HEK293 (cell line): Measurements from ENCODE around the gene FNDC5.

Experiments
- CTCF ChIA-PET: fragments of 350-600 bp; formaldehyde crosslinking; extraction: SDS; loops from one replicate; lab custom pipeline; 2021; ENCODE audit warnings: antibody characterized with exemption; lab: Yijun Ruan, JAX
- POLR2A ChIA-PET: fragments of 300-600 bp; formaldehyde crosslinking; extraction: SDS; loops from one replicate; lab custom pipeline; 2020; ENCODE audit warnings: antibody characterized with exemption, inconsistent platforms; lab: Yijun Ruan, JAX
- H3K27ac ChIP-seq: fragments of 200-500 bp; sonication (Bioruptor generic); 2 replicates; pipeline ENCODE4 v1.5.1; 2014; ENCODE audit warnings: low read depth, low read length, control low read depth, inconsistent platforms; ENCODE audit errors: extremely low read depth
- H3K36me3 ChIP-seq, 2 experiments: fragments of 200-500 bp in 1 of 2; sonication (Bioruptor generic) in 1 of 2; 1 replicate in 1 of 2; 2 replicates in 1 of 2; pipeline ENCODE4 v1.5.1; 2014 to 2017; ENCODE audit warnings: inconsistent platforms in 2 of 2, low read length in 2 of 2; ENCODE audit not compliant: control insufficient read depth in 2 of 2, insufficient read depth in 1 of 2
- H3K4me1 ChIP-seq: fragments of 200-500 bp; sonication (Bioruptor generic); 2 replicates; pipeline ENCODE4 v1.5.1; 2014; ENCODE audit warnings: mild to moderate bottlenecking, low read length, inconsistent platforms; ENCODE audit not compliant: control insufficient read depth, insufficient read depth
- H3K4me3 ChIP-seq: 2 replicates; pipeline ENCODE4 v1.5.1; 2011; ENCODE audit warnings: low read depth, mild to moderate bottlenecking, control low read depth, low read length, moderate library complexity
- H3K9me3 ChIP-seq: fragments of 200-500 bp; sonication (Bioruptor generic); 2 replicates; pipeline ENCODE4 v1.5.1; 2014; ENCODE audit warnings: low read depth, low read length, inconsistent platforms; ENCODE audit not compliant: control insufficient read depth, insufficient read depth
- BCL11A ChIP-seq: fragments of 450-650 bp; formaldehyde crosslinking; IDR thresholded peaks from 2 replicates; pipeline ENCODE4 v1.5.1; 2016; ENCODE audit warnings: low read depth, missing biosample characterization, missing genetic modification characterization
- EGR2 ChIP-seq: fragments of 450-650 bp; formaldehyde crosslinking; IDR thresholded peaks from 2 replicates; pipeline ENCODE4 v1.5.1; 2016; ENCODE audit warnings: low read depth, missing biosample characterization, missing genetic modification characterization
- KLF1 ChIP-seq: fragments of 450-650 bp; formaldehyde crosslinking; IDR thresholded peaks from 2 replicates; pipeline ENCODE4 v1.5.1; 2016; ENCODE audit warnings: missing biosample characterization, missing genetic modification characterization
- ZNF24 ChIP-seq: fragments of 450-650 bp; formaldehyde crosslinking; IDR thresholded peaks from 2 replicates; pipeline ENCODE4 v1.5.1; 2016; ENCODE audit warnings: missing biosample characterization, missing genetic modification characterization
- ZNF302 ChIP-seq: fragments of 450-650 bp; formaldehyde crosslinking; IDR thresholded peaks from 2 replicates; pipeline ENCODE4 v1.5.1; 2016; ENCODE audit warnings: missing biosample characterization, missing genetic modification characterization, low read depth
- ZNF394 ChIP-seq: fragments of 450-650 bp; formaldehyde crosslinking; IDR thresholded peaks from 2 replicates; pipeline ENCODE4 v1.5.1; 2016; ENCODE audit warnings: missing biosample characterization, missing genetic modification characterization, mild to moderate bottlenecking, moderate library complexity, borderline replicate concordance
- ZNF513 ChIP-seq: fragments of 450-650 bp; IDR thresholded peaks from 2 replicates; pipeline ENCODE4 v1.5.1; 2018; ENCODE audit warnings: missing biosample characterization, missing genetic modification characterization
- ZNF558 ChIP-seq: fragments of 450-650 bp; formaldehyde crosslinking; IDR thresholded peaks from 2 replicates; pipeline ENCODE4 v1.5.1; 2016; ENCODE audit warnings: missing biosample characterization, missing genetic modification characterization
- ZNF624 ChIP-seq: fragments of 450-650 bp; formaldehyde crosslinking; IDR thresholded peaks from 2 replicates; pipeline ENCODE4 v1.5.1; 2017; ENCODE audit warnings: missing biosample characterization, missing genetic modification characterization
- TF ChIP-seq, protein P1 (sequence below): fragments of 450-650 bp; formaldehyde crosslinking; IDR thresholded peaks from 2 replicates; pipeline ENCODE4 v1.5.1; 2016; ENCODE audit warnings: missing biosample characterization, missing genetic modification characterization
- TF ChIP-seq, protein P2 (sequence below): fragments of 450-650 bp; formaldehyde crosslinking; IDR thresholded peaks from 2 replicates; pipeline ENCODE4 v1.5.1; 2016; ENCODE audit warnings: missing biosample characterization, missing genetic modification characterization, low read depth

The FNDC5 gene

GRCh38 chr1:32864375-32865019, 6.2 kb downstream of the FNDC5 start:
- H3K9me3 ChIP-seq = no peaks in the 10 kb centered on the region
- peaks cover 0 to 61% of the 10 kb centered on the region in 2 experiments; a peak in 1 of 3 replicates for H3K36me3 ChIP-seq
- H3K4me1 ChIP-seq = no peaks in the 10 kb centered on the region
- ChIA-PET CTCF (interaction anchor here (0.7 to 2.0 kb wide), 2 partner anchors 8 to 1295 kb away, joined by 5 to 6 read pairs; no protein-coding TSS in a partner anchor), POLR2A (no interaction called here)
- H3K27ac ChIP-seq = no peak overlapping the region
- TF ChIP-seq KLF1 (tag by site-specific recombination) (no peak), EGR2 (tag by site-specific recombination) (no peak), BCL11A (tag by site-specific recombination) (no peak)
- TF ChIP-seq, protein P1, sequence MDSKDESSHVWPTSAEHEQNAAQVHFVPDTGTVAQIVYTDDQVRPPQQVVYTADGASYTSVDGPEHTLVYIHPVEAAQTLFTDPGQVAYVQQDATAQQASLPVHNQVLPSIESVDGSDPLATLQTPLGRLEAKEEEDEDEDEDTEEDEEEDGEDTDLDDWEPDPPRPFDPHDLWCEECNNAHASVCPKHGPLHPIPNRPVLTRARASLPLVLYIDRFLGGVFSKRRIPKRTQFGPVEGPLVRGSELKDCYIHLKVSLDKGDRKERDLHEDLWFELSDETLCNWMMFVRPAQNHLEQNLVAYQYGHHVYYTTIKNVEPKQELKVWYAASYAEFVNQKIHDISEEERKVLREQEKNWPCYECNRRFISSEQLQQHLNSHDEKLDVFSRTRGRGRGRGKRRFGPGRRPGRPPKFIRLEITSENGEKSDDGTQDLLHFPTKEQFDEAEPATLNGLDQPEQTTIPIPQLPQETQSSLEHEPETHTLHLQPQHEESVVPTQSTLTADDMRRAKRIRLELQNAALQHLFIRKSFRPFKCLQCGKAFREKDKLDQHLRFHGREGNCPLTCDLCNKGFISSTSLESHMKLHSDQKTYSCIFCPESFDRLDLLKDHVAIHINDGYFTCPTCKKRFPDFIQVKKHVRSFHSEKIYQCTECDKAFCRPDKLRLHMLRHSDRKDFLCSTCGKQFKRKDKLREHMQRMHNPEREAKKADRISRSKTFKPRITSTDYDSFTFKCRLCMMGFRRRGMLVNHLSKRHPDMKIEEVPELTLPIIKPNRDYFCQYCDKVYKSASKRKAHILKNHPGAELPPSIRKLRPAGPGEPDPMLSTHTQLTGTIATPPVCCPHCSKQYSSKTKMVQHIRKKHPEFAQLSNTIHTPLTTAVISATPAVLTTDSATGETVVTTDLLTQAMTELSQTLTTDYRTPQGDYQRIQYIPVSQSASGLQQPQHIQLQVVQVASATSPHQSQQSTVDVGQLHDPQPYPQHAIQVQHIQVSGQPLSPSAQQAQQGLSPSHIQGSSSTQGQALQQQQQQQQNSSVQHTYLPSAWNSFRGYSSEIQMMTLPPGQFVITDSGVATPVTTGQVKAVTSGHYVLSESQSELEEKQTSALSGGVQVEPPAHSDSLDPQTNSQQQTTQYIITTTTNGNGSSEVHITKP (tag by site-specific recombination) = peak; percentile 92
- TF ChIP-seq, protein P2, sequence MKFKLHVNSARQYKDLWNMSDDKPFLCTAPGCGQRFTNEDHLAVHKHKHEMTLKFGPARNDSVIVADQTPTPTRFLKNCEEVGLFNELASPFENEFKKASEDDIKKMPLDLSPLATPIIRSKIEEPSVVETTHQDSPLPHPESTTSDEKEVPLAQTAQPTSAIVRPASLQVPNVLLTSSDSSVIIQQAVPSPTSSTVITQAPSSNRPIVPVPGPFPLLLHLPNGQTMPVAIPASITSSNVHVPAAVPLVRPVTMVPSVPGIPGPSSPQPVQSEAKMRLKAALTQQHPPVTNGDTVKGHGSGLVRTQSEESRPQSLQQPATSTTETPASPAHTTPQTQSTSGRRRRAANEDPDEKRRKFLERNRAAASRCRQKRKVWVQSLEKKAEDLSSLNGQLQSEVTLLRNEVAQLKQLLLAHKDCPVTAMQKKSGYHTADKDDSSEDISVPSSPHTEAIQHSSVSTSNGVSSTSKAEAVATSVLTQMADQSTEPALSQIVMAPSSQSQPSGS (tag by site-specific recombination) = peak; percentile 60
- no peak overlapping the region for H3K4me3 ChIP-seq

GRCh38 chr1:32863881-32864245, 6.8 kb downstream of the FNDC5 start:
- Histone ChIP-seq H3K27ac (no peak overlapping the region), H3K4me1 (no peaks in the 10 kb centered on the region), H3K4me3 (no peak overlapping the region), H3K36me3 (peaks cover 0 to 67% of the 10 kb centered on the region in 2 experiments; a peak in 1 of 3 replicates), H3K9me3 (no peaks in the 10 kb centered on the region)
- CTCF ChIA-PET = interaction anchor here (0.8 to 2.0 kb wide), 3 partner anchors 9 to 35 kb away, joined by 3 to 6 read pairs (median 4); no protein-coding TSS in a partner anchor
- TF ChIP-seq ZNF24 = no peak
- no peak for TF ChIP-seq ZNF624 (tag by site-specific recombination)
- no peak for TF ChIP-seq ZNF394 (tag by site-specific recombination)
- no peak for TF ChIP-seq ZNF302 (tag by site-specific recombination)
- TF ChIP-seq, all 188 proteins: peak for 0
- POLR2A ChIA-PET = no interaction called here

DNA sequence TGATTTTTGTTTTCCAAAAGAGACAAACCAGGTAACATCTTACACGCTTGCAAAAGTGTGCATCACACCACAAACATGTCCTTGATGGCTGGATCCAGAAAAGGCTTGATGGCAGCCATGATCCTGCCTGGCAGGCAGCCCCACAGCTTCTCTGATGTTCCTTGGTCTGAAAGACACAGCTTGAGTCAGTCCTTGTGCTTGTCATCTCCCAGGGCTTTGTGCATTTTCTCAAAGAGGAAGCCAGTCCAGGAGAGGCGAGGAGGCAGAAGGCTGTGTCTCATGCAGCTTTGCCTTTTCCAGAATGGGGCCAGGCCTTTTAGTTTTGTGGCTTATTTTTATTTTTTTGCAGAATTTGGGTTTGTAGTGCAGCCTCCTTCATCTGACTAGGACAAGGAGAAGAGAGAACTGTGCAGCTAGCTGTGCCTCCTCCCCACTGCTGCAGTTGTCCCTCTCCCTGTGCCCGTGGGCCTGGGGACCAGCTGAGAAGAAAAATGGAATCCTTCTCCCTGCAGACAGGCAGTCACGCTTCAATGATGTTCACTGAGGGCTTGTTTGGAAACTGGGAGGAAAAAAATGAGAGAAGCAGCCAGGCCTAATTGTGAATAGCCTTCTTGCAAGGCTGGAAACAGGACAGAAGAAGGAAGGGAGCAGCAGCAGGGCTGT, 7.4 kb downstream of the FNDC5 start:
- ChIA-PET CTCF (interaction anchor here (0.6 to 2.0 kb wide), 6 partner anchors 9 to 35 kb away, joined by 3 to 6 read pairs (median 3); partner anchors contain the start of gene HPCA), POLR2A (no interaction called here)
- H3K9me3 ChIP-seq = no peaks in the 10 kb centered on the region
- H3K4me1 ChIP-seq = no peaks in the 10 kb centered on the region
- no peak for TF ChIP-seq ZNF513 (tag by site-specific recombination)
- peak; percentile 53; the same call in 1 of the 2 replicates for TF ChIP-seq ZNF558
- H3K27ac ChIP-seq = no peak overlapping the region
- H3K4me3 ChIP-seq = no peak overlapping the region
- peaks cover 0 to 69% of the 10 kb centered on the region in 2 experiments; a peak in 1 of 3 replicates for H3K36me3 ChIP-seq
